Transverse colon (tissue), 4 donors: ENCODE measurements around the gene LUC7L2. TPM values are rescaled to one million over a fixed set of nuclear protein-coding genes. Genes with fewer than 3 reads are reported as not detected.

Source experiments
- DNase-seq: peaks from one replicate; pipeline ENCODE4 v3.0.0-alpha.2; 2019
- H3K27ac ChIP-seq, 4 donors: fragments of 200-600 bp; sonication (generic); 2 replicates each; pipeline ENCODE4 v1.5.1; 2016 to 2018; ENCODE audit warnings: inconsistent platforms in 4 of 4
- H3K27me3 ChIP-seq: fragments of 200-600 bp; sonication (generic); 2 replicates; pipeline ENCODE4 v1.5.1; 2017; ENCODE audit warnings: inconsistent platforms
- H3K36me3 ChIP-seq, 4 donors: fragments of 200-600 bp; sonication (generic); 2 replicates each; pipeline ENCODE4 v1.5.1; 2017 to 2019; ENCODE audit warnings: inconsistent platforms in 4 of 4
- H3K4me1 ChIP-seq, 4 donors: fragments of 200-600 bp; sonication (generic); 2 replicates each; pipeline ENCODE4 v1.5.1; 2017 to 2020; ENCODE audit warnings: inconsistent platforms in 4 of 4
- H3K4me3 ChIP-seq, 4 donors: fragments of 200-600 bp; sonication (generic); 1 replicate in 1 of 4; 2 replicates in 3 of 4; pipeline versions ENCODE4 v1.5.1 to v1.6.1; 2017 to 2019; ENCODE audit warnings: inconsistent platforms in 4 of 4
- H3K9me3 ChIP-seq, 2 donors: fragments of 200-600 bp; sonication (generic); 2 replicates each; pipeline ENCODE4 v1.5.1; 2017 to 2019; ENCODE audit warnings: inconsistent platforms in 2 of 2
- EP300 ChIP-seq: sonication (generic); formaldehyde crosslinking; IDR thresholded peaks from one replicate; pipeline ENCODE4 v1.6.1; 2017; ENCODE audit warnings: antibody characterized with exemption, low read depth
- POLR2A ChIP-seq: fragments of 450-650 bp; IDR thresholded peaks from one replicate; pipeline ENCODE4 v1.6.1; 2016; ENCODE audit warnings: antibody characterized with exemption, mild to moderate bottlenecking, moderate library complexity
- POLR2AphosphoS5 ChIP-seq, 3 donors: sonication (generic); formaldehyde crosslinking; IDR thresholded peaks; one replicate each; pipeline ENCODE4 v1.6.1; 2016; ENCODE audit warnings: antibody characterized with exemption in 3 of 3
- WGBS, 2 donors: methylation state at CpG; one replicate each; pipeline ENCODE4 v1.1.5; 2018; ENCODE audit warnings: low coverage in 1 of 2; 5-methylcytosine and 5-hydroxymethylcytosine counted together
- in situ Hi-C, 4 donors: fragments of 200-750 bp; cut with MboI; loops; one replicate each; pipeline versions ENCODE4 v1.15.0 to v1.15.1; 2017; ENCODE audit warnings: low sequenced_read_pairs in 3 of 4, low pct_ligation_motif_present in 1 of 4, low pct_unique_long_range_greater_than_20kb in 1 of 4
- intact Hi-C: fragments of 100-400 bp; cut with DNase I; formaldehyde crosslinking; loops from one replicate; pipeline ENCODE4 v1.15.1; 2023; ENCODE audit warnings: low total_unique reads
- total RNA-seq, 4 donors: library from RNA; depleted of rRNA; stranded (reverse); fragments of >200 nt; gene quantifications; one replicate each; pipeline ENCODE4 v1.1.0, GENCODE V29; 2016
- TF ChIP-seq, protein P1 (sequence below), 5 experiments: fragments of 200-600 bp in 3 of 5; fragments of 450-650 bp in 2 of 5; sonication (generic) in 3 of 5; IDR thresholded peaks; 1 replicate in 2 of 5; 2 replicates in 3 of 5; pipeline ENCODE4 v1.5.1; 2016 to 2017; ENCODE audit warnings: antibody characterized with exemption in 5 of 5, inconsistent platforms in 3 of 5, mild to moderate bottlenecking in 2 of 5, moderate library complexity in 1 of 5

The LUC7L2 gene
- total RNA-seq, 4 donors from 2014 or later = 57.3 to 111 (median 76.9) TPM

- 0 to 3% methylated on average over 2 to 39 of the region's 39 CpGs for WGBS, 2 donors
- intact Hi-C loops (no loop called here), in situ Hi-C loops (no loop called here)
- DNase-seq = peak; percentile 35
- peak overlapping the region; percentile 76 to 96 (median 86) for H3K4me3 ChIP-seq
- H3K9me3 ChIP-seq = no peaks in the 10 kb centered on the region
- peak overlapping the region; percentile 98 to 100 (median 100) for H3K27ac ChIP-seq
- H3K27me3 ChIP-seq = no peaks in the 10 kb centered on the region
- no peaks in the 10 kb centered on the region for H3K36me3 ChIP-seq
- TF ChIP-seq EP300 = no peak
- TF ChIP-seq POLR2AphosphoS5 (IDR thresholded peaks at IDR 0.05) = no peak
- TF ChIP-seq, protein P1, sequence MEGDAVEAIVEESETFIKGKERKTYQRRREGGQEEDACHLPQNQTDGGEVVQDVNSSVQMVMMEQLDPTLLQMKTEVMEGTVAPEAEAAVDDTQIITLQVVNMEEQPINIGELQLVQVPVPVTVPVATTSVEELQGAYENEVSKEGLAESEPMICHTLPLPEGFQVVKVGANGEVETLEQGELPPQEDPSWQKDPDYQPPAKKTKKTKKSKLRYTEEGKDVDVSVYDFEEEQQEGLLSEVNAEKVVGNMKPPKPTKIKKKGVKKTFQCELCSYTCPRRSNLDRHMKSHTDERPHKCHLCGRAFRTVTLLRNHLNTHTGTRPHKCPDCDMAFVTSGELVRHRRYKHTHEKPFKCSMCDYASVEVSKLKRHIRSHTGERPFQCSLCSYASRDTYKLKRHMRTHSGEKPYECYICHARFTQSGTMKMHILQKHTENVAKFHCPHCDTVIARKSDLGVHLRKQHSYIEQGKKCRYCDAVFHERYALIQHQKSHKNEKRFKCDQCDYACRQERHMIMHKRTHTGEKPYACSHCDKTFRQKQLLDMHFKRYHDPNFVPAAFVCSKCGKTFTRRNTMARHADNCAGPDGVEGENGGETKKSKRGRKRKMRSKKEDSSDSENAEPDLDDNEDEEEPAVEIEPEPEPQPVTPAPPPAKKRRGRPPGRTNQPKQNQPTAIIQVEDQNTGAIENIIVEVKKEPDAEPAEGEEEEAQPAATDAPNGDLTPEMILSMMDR (IDR thresholded peaks at IDR 0.05) = no peak
- no peak for TF ChIP-seq POLR2A
- peaks cover 7 to 41% (median 20%) of the 10 kb centered on the region in 4 donors for H3K4me1 ChIP-seq
Measured at GRCh38 chr7:139358541-139359365, 941 bp upstream of the LUC7L2 start.

GRCh38 chr7:139360210-139360947 lies 685 bp downstream of the LUC7L2 start:
- H3K27me3 ChIP-seq = no peaks in the 10 kb centered on the region
- no peaks in the 10 kb centered on the region for H3K36me3 ChIP-seq
- H3K27ac ChIP-seq = peak overlapping the region; percentile 98 to 100 (median 100)
- peak overlapping the region; percentile 78 to 96 (median 90) for H3K4me3 ChIP-seq
- peak; percentile 97 for DNase-seq
- in situ Hi-C loops = no loop called here
- TF ChIP-seq, protein P1 (IDR thresholded peaks at IDR 0.05) = no peak
- TF ChIP-seq POLR2A (peak; percentile 36), POLR2AphosphoS5 (IDR thresholded peaks at IDR 0.05) (peak; percentile 65 to 75 (median 74)), EP300 (no peak)
- WGBS, 2 donors = 0% methylated on average over 1 to 29 of the region's 47 CpGs
- peaks cover 7 to 48% (median 20%) of the 10 kb centered on the region in 4 donors for H3K4me1 ChIP-seq
- intact Hi-C loops = no loop called here
- H3K9me3 ChIP-seq = no peaks in the 10 kb centered on the region

- 0% methylated on average over 2 of the region's 2 CpGs for WGBS, 2 donors
- H3K4me3 ChIP-seq = peak overlapping the region; percentile 78 to 96 (median 90)
- H3K36me3 ChIP-seq = no peaks in the 10 kb centered on the region
- no peaks in the 10 kb centered on the region for H3K27me3 ChIP-seq
- H3K4me1 ChIP-seq = peaks cover 7 to 47% (median 23%) of the 10 kb centered on the region in 4 donors
- peak overlapping the region; percentile 98 to 100 (median 100) for H3K27ac ChIP-seq
- intact Hi-C loops = no loop called here
- in situ Hi-C loops = no loop called here
- H3K9me3 ChIP-seq = no peaks in the 10 kb centered on the region
- TF ChIP-seq POLR2AphosphoS5 (IDR thresholded peaks at IDR 0.05) (no peak), EP300 (no peak)
- no peak for DNase-seq
Measured at GRCh38 chr7:139360948-139361307, 1.2 kb downstream of the LUC7L2 start.

GRCh38 chr7:139361523-139361922 lies 1.8 kb downstream of the LUC7L2 start:
- WGBS, 2 donors = 11 to 14% methylated on average over 3 of the region's 3 CpGs
- H3K4me1 ChIP-seq = peaks cover 7 to 48% (median 23%) of the 10 kb centered on the region in 4 donors
- intact Hi-C loops = no loop called here
- no peaks in the 10 kb centered on the region for H3K27me3 ChIP-seq
- H3K27ac ChIP-seq = peak overlapping the region; percentile 98 to 100 (median 100)
- no peaks in the 10 kb centered on the region for H3K9me3 ChIP-seq
- TF ChIP-seq EP300 (no peak), POLR2AphosphoS5 (IDR thresholded peaks at IDR 0.05) (no peak), POLR2A (no peak)
- TF ChIP-seq, protein P1 (IDR thresholded peaks at IDR 0.05) = no peak
- in situ Hi-C loops = no loop called here
- DNase-seq = no peak
- peak overlapping the region in 3 of 4 donors; percentile 78 to 96 (median 94) for H3K4me3 ChIP-seq
- H3K36me3 ChIP-seq = no peaks in the 10 kb centered on the region
